HG03103 (cell line): Measurements from ENCODE around the gene CLDN5.

Source experiments
- ATAC-seq: cut with Tn5 transposase; IDR thresholded peaks from one replicate; pipeline ENCODE4 v1.9.1; 2021; ENCODE audit warnings: low read depth; ENCODE audit not compliant: unreplicated experiment

The CLDN5 gene

DNA sequence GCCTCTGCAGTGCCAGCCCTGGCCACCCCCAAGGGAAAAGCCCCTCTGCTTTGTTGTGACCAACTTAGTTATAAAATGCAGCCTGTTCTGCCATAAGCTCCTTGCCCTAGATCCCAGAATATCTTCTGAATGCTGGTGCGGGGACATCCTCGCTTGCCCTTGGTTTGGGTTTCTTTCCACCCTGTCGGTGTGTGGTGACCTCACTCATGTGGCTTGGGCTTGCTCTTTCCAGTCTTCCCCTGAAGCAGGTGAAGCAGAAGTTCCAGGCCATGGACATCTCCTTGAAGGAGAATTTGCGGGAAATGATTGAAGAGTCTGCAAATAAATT, 16.7 kb downstream of the CLDN5 start:
- no peak for ATAC-seq

- no peak for ATAC-seq
Observed at GRCh38 chr22:19506212-19506611, 18.0 kb downstream of the CLDN5 start.

GRCh38 chr22:19505735-19506126, 18.5 kb downstream of the CLDN5 start:
- no peak for ATAC-seq

- ATAC-seq: no peak
Observed at GRCh38 chr22:19504900-19505734, 19.1 kb downstream of the CLDN5 start.

DNA sequence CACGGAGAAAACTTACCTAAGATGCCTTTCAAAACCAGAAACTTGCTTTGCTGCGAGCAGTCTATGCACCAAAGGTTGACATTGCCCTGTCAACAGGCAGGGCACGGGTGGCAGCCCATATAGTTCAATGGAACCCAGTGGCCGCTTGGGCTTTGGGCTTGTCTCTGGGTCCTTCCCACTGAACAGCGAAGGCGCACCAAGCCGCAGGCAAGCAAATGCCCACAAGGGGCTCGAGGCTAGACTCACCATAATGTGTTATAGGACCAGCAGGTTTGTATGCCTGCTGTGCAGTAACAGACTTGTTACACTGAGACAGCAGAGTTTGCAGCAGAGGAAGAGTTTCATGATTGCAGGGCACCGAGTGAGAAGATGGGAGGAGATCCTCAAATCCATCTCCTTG, 20.3 kb downstream of the CLDN5 start:
- ATAC-seq: no peak

DNA sequence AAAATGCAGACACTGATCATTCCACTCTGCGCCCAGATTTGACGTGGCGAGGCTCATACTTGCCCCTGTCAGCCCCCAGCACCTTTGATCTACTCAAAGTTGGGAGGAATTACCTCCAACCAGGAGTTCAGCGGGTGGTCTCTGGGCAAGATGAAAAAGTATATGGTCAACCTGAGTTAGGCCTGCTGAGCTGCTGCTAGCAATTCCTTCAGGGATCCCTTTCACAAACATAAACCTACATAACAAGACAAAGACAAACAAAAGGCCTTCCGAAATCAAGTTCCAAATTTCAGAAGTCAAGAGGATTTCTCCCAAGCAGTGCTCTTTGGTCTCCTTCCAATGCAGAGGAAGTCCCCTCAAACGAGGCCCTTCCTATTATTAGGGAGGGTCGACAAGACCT, 20.8 kb downstream of the CLDN5 start:
- ATAC-seq: no peak

DNA sequence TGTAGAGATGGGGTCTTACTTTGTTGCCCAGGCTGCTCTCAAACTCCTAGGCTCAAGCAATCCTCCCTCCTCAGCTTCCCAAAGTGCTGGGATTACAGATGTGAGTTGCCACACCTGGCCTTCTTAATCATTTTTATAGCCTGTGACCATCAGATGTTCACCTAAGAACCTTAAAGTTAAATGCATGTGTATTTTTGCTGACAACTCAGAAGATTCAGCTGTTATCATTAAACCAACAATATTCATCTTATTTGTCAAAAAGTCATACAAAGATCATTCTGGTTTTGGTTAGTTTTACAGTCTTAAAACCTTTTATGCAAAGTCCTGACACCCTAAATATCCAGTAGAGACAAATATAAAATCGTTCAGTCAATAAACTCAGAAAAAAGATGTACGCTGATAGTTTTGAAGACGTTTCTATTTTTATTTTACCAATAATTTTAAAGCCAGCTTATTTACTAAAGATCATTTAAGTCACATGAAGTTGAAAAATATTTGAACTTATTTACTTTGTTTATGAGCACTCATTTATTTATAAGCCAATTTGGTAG, 22.2 kb downstream of the CLDN5 start:
- no peak for ATAC-seq

DNA sequence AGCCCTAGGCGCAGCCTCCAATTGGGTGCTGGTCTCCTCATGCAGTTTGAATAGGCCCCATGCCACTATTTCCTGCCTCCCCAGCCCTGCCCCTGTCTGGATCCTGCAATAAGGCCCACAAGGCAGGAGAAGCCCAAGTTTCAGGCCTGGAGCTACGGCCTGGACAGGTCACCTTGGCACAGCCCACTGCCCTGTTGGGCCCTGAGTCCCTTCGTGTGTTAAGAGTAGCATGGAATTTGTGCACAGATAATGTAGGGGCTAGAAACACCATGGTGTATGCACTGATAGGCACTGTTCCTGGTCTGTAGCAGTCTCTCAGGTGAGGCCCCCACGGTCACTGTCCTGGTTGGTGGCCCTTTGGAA, 24.3 kb downstream of the CLDN5 start:
- no peak for ATAC-seq

- ATAC-seq: no peak
Observed at GRCh38 chr22:19499236-19499879, 24.9 kb downstream of the CLDN5 start.

DNA sequence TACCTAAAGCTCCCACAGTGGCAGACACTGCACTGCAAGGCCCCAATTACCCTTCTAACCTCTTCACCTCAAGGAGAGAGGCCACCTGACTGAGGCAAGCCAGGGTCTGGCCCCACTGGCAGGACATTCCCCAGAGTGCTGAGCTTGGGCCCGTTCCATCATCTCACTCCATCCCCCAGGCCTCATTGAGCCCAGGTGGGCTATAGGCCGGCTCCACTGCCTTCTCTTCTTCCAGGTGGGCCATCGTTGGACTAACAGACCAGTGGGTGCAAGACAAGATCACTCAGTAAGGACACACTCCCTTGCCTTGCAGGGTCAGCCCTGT, 25.4 kb downstream of the CLDN5 start:
- ATAC-seq: no peak

DNA sequence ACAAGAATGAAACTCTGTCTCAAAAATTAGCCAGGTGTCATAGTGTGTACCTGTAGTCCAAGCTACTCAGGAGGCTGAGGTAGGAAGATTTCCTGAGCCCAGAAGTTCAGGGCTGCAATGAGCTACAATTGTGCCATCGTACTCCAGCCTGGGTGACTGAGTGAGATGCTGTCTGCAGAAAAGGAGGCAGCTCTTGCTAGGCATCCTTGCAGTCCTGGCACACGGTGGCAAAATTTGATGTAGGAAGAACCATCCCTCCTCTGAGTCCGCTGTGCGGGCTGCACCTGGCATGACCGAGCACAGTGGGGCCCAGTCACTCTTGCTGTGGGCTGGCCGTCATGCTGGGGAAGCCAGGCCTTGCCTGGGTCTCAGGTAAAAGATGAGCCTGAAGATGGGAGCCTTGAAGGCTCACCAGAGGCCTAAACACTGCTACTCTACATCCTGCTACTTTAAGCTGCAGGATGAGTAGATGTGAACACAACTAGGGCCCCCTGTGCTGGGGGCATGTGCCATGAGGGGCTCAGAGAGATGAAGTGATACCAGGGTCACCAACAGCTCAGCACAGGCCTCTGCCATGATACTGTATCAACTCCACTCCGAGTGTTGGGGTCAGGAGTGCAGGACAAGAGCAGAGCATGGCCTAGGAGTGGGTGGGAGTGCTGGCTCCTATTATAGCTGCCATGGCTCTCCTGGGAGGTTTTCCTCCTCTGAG, 25.9 kb downstream of the CLDN5 start:
- no peak for ATAC-seq

- ATAC-seq: no peak
Observed at GRCh38 chr22:19497245-19497644, 27.0 kb downstream of the CLDN5 start.

GRCh38 chr22:19496324-19496630, 27.9 kb downstream of the CLDN5 start:
- no peak for ATAC-seq

- ATAC-seq: no peak
Observed at GRCh38 chr22:19495562-19496323, 28.5 kb downstream of the CLDN5 start.

DNA sequence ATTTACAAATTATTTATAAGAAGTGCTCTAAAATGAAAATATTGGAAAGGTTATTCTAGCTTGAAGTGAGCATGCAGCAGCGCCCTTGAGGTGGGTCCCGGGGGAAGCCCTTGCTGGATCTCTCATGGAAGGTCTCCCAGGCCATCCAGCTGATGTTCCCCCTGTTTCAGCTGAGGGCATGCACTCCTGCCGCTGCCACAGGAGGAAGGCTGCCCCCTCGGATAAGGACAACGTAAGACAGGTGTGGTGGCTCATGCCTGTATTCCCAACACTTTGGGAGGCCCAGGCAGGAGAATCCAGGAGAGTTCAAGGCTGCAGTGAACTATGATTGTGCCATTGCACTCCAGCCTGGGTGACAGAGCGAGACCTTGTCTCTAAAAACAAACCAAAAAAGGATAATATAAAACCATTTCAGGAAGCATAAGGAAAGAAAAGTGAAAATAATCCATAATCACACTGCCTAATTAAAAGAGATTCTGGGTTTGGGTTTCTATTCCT, 29.5 kb downstream of the CLDN5 start:
- ATAC-seq: no peak

- no peak for ATAC-seq
Observed at GRCh38 chr22:19494001-19494560, 30.1 kb downstream of the CLDN5 start.

GRCh38 chr22:19492504-19493174, 31.6 kb downstream of the CLDN5 start:
- no peak for ATAC-seq

DNA sequence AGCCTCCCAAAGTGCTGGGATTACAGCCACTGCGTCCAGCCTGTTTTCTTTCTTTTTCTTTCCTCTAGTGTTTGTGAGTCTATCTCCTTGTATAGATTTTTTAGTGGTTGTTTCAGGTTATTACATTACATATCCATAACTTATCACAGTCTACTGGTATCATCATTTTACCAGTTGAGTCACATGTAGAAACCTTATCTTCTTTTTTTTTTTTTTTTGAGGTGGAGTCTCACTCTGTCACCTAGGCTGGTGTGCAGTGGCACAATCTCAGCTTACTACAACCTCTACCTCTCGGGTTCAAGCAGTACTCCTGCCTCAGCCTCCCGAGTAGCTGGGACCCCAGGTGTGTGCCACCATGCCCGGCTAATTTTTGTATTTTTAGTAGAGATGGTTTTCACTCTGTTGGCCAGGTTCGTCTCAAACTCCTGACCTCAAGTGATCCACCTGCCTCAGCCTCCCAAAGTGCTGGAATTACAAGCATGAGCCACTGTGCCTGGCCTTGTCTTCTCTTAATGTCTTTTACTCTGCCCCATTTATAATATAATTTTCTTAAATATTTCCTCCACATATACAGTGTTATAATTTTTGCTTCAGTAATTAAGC, 33.5 kb downstream of the CLDN5 start:
- no peak for ATAC-seq
